HEK293T (cell line): ENCODE measurements around the gene CDK14.

Experiments
- BHLHE40 ChIP-seq: fragments of 450-650 bp; IDR thresholded peaks from 2 replicates; pipeline ENCODE4 v1.6.1; 2016; ENCODE audit warnings: mild to moderate bottlenecking, moderate library complexity, borderline replicate concordance
- SP1 ChIP-seq: fragments of 450-650 bp; IDR thresholded peaks from 2 replicates; pipeline ENCODE4 v1.6.1; 2017

DNA sequence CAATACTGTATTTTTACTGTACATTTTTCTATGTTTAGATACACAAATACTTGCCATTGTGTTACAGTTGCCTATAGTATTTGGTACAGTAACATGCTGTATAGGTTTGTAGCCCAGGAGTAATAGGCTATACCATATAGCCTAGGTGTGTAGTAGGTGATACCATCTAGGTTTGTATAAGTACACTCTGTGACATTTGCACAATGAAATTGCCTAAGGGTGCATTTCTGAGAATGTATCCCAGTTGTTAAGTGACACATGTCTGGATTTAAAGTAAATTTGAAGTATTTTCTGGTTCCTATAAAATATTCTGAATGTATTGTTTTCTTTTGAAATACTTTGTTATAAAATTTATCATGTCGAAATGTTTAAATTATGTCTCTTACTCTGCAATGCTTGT lies 7.2 kb downstream of the CDK14 start:
- no peak for TF ChIP-seq BHLHE40
- TF ChIP-seq SP1 = no peak
